ENCODE data around the gene ENO1.
A peak's percentile ranks its signal among the peaks of the same experiment; 100 is the strongest.
"Not testable (repeated sequence)": the region's sequence is repeated elsewhere in the genome, so short reads cannot be mapped to it uniquely, and the experiment has no call there.

ENO1 gene

DNA sequence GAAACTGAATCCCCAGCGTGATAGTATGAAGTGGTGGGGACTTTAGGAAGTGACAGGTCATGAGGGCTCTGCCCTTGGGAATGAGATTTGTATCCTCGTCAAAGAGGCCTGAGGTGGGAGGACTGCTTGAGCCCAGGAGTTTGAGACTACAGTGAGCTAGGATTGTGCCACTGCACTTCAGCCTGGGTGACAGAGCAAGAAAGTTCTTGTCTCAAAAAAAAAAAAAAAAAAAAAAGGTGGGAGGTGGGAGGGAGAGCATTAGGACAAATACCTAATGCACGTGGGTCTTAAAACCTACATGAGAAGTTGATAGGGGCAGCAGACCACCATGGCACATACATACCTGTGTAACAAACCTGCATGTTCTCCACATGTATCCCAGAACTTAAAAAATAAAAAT, 37.1 kb downstream of the ENO1 start:
- DNase-seq: no peak

DNA sequence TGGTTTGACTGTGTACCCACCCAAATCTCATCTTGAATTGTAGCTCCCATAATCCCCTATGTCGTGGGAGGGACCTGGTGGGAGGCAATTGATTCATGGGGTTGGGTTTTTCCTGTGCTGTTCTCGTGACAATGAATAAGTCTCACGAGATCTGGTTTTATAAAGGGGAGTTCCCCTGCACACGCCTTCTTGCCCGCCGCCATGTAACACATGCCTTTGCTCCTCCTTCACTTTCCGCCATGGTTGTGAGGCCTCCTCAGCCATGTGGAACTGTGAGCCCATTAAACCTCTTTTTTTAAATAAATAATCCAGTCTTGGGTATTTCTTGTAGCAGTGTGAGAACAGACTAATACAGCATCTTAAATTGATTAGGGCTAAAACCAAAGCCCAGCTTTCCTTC, 38.5 kb downstream of the ENO1 start:
- no peak for DNase-seq

DNA sequence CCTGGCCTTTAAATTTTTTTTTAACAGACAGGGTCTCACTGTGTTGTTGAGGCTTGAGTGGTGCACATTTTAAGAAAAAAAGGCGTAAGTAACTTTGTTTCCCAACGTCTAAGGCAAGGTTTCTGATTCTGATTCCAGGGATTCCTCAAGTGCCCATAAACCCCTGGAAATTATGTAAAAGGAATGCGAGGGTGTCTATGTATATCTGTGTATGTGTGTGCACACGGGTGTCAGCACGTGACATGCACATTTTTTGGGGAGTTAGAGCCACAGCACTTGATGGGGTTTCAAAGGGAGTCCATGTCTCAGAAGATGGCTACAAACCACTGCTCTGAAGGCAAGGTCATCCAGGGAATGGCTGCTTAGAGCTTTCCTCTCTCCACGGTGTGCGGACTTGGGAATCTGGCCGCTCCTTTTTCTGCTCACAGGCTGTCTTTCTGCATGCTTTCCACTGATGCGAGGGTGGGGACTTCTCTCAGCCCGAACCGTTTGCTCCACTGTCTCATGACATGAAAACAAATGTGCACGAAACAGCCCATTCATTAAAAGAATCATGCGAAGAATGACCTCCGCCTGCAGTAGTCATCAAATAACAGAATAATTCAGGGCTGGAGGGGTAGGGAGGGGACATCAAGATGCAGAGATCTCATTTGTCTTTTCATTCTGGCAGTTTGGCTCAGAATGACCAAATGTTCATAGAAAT, 42.4 kb downstream of the ENO1 start:
- DNase-seq: no peak

DNA sequence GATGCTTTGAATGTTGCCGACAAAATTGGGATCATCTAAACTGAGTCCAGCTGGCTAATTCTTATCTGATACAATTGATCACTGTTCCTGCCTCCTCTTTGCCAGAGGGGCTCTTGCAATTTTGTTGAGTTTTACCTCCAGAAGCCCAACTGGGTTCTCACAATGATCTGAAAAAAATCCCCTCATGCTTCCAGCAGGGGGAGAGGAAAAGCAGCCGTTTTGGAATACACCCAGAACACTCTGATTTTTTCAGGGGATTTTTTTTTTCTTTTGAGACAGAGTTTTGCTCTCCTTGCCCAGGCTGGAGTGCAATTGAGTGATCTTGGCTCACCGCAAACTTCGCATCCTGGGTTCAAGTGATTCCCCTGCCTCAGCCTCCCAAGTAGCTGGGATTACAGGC, 47.1 kb downstream of the ENO1 start:
- DNase-seq: no peak

DNA sequence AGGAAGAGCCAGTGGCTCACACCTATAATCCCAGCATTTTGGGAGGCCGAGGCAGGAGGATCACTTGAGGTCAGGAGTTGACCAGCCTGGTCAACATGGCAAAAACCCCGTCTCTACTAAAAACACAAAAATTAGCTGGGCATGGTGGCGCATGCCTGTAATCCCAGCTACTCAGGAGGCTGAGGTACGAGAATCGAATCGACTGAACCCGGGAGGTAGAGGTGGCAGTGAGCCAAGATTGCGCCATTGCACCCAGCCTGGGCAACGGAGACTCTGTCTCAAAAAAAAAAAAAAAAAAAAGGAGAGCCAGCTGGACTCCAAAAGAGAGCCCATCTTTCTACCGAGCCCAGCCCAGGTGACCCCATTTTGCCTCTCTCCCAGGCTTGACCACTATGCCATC, 47.8 kb downstream of the ENO1 start:
- not testable (repeated sequence) for DNase-seq

DNA sequence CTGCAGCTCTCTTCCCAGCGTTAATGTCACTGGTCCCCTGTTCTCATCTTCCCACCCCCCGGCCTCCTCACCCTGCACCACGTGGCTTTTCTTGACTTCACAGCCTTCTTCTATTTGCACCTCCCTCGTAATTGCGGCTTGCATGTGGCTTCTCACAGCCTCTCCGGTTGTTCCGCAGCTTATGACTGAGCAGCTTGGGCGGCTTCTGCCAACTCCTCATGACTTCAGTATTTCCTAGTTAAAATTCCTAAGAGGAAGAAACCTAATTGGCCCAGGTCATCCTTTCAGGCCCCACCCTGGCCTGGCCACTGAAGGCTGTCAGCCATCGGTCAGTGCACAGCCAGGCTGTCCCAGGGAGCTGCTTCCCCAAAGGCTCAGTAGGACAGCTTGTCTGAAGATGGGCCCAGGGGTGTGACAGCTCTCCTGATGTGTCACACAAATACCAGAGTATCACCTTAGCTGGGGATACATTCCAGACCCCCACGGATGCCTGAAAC, 52.5 kb downstream of the ENO1 start:
- no peak for DNase-seq

DNA sequence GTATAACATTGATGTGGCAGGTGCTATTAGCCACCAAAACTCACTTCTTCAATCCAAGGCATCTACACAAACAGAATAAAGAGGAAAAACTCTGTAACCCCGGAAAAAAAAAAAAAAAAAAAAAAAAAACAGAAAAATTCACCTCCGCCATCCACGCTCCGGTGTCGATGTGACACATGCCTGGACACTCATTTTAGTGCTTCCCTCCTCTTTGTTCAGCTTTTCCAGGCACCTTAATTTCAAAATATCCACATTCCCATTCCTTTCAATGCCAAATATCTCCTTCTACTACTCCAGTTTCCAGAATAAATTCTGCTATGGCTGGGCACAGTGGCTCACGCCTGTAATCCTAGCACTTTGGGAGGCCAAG, 55.2 kb downstream of the ENO1 start:
- no peak for DNase-seq

DNA sequence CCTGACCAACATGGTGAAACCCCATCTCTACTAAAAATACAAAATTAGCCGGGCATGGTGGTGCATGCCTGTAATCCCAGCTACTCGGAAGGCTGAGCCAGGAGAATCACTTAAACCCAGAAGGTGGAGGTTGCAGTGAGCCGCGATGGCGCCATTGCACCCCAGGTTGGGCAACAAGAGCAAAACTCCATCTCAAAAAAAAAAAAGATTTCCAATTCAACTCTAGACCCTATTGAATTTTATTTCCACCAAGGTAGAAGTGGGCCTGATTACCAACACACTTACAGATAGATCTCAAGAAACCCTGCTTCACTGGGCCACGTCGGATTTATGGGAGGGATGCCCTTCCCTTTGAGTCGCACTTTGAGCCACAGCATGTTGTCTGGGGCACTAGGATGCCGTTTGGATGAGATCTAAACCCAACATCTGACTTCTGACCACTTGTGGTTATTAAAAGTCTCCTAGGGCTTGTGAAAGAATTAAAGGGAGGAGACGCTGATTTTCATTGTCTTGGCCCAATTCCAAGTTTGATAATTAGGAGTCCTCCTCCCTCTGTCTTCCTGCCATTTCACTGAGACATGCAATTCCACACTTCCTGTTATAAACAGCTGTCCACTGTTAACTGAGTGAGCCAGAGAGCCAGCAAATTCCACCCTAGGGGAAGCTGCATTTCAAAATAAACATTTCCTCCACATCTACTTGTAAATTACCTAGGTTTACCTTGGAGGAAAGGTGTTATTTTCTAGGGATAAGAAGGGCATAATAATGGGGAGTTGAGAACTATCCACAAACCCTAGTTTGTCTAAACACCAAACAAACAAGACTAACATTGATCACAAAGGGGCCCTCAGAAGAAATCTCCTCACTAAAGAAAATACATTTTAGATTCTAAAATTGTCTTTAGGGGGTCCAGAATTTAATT, 55.9 kb downstream of the ENO1 start:
- DNase-seq: no peak

DNA sequence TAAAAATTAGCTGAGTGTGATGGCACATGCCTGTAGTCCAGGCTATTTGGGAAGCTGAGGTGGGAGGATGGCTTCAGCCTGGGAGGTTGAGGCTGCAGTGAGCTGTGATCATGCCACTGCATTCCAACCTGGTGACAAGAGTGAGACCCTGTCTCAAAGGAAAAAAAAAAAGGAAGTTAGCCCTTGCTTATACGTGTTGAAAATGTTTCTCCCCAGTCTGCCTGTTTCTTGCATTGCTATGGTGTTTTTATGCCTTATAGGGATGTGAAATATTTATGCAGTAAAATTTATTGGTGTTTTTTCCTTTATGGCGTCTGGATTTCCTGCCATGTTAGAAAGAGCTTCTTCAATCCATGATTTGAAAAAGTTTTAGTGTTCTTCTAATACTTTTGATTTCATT, 57.4 kb downstream of the ENO1 start:
- no peak for DNase-seq

DNA sequence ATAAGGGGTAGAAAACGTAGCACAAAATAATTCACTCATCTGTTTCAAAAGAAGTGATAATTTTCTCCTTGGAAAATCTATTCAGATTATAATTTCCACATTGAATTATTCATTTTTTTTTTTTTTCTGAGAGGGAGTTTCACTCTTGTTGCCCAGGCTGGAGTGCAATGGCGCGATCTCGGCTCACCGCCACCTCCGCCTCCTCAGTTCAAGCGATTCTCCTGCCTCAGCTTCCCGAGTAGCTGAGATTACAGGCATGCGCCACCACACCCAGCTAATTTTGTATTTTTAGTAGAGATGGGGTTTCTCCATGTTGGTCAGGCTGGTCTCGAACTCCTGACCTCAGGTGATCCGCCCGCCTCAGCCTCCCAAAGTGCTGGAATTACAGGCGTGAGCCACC, 59.7 kb downstream of the ENO1 start:
- not testable (repeated sequence) for DNase-seq

DNA sequence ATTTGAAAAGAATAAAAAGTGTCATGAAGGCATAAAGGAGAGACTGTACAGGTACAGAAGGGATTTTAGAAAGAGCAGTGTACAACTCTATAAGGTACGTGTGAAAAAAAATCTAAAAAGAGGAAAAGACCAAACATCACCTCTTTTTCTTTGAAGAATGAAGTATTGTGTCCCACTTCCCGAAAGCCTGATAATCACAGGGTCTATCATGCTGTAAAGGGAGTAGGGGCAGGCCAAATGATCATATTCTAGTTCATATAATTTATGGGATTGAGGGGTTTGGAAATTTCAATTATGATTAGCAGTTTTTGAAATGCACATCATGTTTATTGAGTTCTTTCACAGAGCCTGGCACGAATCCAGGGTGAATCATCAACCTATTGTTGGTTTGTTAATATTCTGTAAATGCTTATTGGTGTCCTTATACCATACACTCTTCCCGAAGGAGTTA, 60.1 kb downstream of the ENO1 start:
- peak; percentile 29 for DNase-seq

DNA sequence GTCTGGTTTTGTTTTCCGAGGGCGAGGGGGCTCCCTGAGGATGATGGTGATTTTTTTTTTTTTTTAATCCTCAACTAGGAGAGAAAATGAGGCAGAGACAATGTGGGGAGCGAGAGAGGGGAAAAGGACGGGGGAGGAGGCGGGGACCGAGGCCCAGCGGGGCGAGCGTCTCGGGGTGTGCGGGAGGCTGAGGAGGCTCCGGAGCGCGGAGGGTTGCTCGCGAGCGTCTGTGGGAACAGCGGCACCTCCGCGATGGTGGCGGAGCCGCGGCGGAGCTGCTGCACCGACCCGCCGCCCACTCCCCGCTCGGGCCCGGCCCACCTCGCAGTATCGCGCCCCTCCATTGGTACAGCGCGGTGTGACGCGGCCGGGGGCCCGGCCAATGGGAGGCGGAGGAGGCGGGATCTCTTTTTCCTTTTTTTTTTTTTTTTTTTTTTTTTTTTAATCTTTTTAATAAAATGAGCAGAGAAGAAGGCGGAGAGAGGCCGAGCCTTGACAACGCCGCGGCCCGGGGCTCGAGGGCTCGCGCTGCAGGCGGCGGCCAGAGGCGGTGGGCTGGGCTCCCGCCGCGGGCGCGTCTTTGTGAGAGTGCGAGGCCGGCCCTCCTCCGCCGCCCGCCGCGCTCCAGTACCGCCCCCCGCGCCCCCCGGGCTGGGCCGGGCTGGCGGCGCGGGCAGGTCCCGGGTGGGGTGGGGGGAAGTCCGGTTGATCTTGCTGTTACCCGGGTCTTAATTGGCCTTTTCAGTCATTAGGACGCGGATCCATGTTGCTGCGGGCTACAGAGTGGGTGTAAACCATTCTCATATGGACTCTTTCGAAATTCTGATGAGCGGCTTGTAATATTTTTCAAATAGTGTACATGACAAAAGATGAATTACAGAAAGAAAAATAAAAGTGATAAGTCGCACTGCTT, 60.8 kb downstream of the ENO1 start, which contains the start of gene RERE:
TSS of gene RERE (minus strand) at position 229 of the 913 bp plus-strand sequence.
- DNase-seq: peak; percentile 96

DNA sequence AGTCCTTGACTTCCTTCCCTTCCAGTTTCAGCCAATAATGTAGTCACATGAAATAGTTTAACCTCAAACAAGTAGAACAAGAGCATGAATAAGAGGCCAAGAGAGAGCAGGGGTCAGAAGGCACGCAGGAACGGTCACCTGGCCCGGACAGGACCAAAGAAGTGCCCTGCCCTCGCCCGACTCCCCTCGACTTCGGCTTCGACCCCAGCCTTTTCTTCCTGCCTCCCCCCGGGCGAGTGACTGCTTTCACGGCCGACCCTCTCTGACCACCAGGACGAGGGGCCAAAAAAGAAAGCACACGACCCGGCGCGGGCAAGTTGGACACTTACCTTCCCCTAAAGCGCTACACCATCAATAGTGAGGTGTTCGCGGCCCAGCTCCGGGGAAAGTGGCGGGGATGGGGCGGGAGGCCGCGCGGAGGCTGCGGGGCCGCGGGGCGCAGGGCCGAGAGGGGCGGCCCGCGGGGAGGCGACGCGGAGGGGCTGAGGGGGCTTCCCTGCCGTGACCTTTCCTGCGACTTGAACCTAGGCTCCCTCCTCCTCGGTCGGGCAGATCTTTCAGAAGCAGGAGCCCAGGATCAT, 61.6 kb downstream of the ENO1 start:
- peak; percentile 25 for DNase-seq

DNA sequence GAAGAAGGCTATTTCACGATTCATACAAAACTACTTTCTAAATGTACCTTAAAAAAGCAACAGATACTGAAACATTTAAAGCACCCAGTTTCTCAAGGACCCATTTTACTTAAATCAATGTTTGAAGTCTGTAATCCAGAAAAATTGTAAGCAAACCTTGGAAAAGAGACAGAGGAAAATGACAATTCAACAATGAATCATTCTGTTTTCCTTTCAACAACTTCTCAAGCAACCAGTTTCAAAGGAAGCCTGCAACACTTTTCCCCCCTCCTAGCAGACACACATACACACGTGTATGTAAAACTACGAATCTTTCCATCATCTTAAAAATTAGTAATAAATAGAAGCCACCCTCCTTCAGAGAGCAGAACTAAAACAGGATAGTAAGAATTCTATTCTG, 62.2 kb downstream of the ENO1 start:
- no peak for DNase-seq

DNA sequence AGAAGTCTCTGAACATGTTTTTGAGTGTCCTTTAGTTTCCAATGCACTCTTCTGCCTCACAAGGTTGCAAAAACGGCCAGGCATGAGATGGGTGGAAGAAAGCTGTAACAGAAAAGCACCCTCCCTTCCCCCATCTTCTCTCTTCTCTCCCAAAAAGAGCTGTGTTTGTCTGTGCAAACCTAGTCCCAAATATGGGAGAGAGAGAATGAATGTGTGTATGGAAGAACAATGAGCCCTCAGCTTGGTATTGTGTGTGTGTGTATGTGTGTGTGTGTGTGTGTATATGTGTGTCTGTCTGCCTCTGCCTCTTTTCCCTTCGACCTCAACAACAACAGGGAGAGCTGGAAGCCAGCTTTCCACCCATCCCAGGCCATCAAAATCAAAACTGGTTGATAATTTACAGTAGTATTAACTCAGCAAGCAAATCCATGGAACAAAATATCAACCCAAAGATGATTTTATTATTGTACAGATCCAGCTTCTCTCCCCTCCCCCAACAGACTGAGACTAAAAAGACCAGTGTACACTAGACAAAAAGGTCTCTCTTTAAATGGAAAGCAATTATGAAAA, 62.8 kb downstream of the ENO1 start:
- no peak for DNase-seq

DNA sequence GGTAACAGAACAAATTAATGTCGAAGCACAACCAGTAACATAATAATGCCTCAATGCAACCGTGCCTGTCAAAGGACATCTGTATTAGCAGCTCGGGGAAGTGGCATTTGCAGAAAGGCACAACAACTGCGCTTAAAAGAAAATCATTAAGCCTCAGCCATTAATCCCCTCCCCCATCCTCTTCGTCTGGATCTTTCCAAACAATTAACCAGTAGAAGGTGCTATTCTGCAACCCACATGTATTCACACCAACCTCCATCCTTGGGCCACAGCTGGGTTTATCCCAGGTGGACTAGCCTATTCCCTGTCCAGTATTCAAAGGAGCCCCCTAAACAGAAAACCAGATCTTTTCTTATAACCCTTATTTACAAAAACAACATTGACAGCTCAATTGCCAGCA, 63.6 kb downstream of the ENO1 start:
- no peak for DNase-seq

DNA sequence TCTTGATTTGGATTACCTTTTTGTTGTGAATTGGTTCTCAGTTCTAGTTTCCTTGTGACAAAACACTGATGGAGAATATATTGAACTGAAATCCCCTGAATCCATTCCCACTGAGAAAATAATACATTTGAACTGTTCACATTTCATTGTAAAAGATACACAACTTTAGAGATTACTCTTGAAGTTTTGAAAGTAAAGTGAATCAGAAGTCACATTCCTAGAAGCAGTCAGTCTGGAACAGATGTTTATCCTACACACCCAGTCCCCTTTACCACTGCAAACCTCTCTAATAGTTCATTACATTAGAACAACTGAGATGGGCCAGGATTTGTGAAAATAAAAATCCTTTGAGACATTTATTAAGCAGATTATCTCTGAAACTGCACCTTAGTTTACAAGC, 64.5 kb downstream of the ENO1 start:
- no peak for DNase-seq

DNA sequence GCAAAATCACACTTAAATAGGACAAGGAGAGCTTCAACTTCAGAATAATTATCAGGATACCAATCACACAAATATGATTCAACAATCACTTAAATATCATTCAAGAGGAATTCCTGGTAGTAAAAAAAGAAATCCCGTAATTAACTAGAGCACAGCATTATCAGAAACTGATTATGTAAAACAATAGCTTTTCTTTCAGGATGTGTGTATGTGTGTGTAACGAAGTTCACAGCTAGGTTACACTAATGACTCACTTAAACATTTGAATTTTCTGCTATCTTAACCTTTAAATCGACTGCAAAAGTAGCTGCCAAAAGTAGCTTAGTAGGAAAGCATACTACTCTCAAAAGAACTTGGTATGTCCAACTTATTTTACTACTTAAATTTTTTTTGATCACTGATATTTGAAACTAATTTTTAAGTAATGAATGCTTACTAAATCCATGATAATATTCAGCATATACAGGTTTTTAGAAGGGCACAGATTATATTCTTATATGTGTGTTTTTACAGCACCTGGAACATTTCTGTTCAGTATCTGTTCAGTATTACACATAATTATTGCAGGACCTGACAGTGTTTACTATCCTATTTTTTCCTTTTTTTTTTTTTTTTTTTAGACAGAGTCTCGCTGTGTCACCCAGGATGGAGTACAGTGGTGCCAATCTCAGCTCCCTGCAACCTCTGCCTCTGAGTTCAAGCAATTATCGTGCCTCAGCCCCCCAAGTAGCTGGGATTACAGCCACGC, 65.3 kb downstream of the ENO1 start:
- no peak for DNase-seq

DNA sequence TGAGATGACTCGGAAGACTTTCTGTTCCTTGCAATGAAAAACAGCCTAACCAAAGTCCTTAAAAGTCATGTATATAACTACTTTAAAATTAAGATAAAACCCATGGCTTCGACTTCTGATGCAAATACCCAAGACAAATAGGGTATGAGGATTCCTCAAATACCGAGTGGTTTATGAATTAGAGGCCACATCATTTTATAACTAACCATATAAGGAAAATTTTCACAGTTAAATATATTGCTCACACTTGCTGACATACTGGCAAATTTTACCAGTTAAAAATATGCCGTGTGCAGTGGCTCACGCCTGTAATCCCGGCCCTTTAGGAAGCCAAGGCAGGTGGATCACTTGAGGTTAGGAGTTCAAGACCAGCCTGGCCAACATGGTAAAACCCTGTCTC, 66.4 kb downstream of the ENO1 start:
- no peak for DNase-seq
